ENCODE results near the gene MC4R.
"Not testable (repeated sequence)": the region's sequence is repeated elsewhere in the genome, so short reads cannot be mapped to it uniquely, and the experiment has no call there.

MC4R gene

GRCh38 chr18:60372596-60372995 lies at the start of gene MC4R:
TSS of gene MC4R (minus strand) at chr18:60372775. CDS start at chr18:60372349, 426 bp downstream.
- peak within 1 kb of the TSS in 1 of 2 donors; percentile 43 for H3K4me3 ChIP-seq (ENCODE audit: low read depth in 1 of 2, low read length in 2 of 2)
- no peaks in the 10 kb centered on the region for H3K27me3 ChIP-seq (ENCODE audit: control insufficient read depth in 1 of 2, insufficient read depth in 2 of 2, low read length in 2 of 2)

GRCh38 chr18:60422306-60422705 lies 49.7 kb upstream of the MC4R start:
- not testable (repeated sequence) for H3K36me3 ChIP-seq (ENCODE audit: control insufficient read depth in 1 of 2, insufficient read depth in 2 of 2, low read length in 2 of 2); H3K27me3 ChIP-seq (ENCODE audit: control insufficient read depth in 1 of 2, insufficient read depth in 2 of 2, low read length in 2 of 2)

More at GRCh38 chr18:60372596-60372995, at the start of gene MC4R:
- Histone ChIP-seq H3K4me1 (ENCODE audit: control insufficient read depth in 1 of 2, insufficient read depth in 2 of 2, low read length in 2 of 2) (no peaks in the 10 kb centered on the region), H3K27ac (ENCODE audit: low read depth, low read length) (no peak within 1 kb of the TSS), H3K36me3 (ENCODE audit: control insufficient read depth in 1 of 2, insufficient read depth in 2 of 2, low read length in 2 of 2) (no peaks in the 10 kb centered on the region), H3K9ac (ENCODE audit: low read depth in 1 of 2, low read length in 2 of 2) (no peak within 1 kb of the TSS), H3K9me3 (ENCODE audit: control insufficient read depth in 1 of 2, low read length in 2 of 2) (no peaks in the 10 kb centered on the region)

GRCh38 chr18:60421356-60422118 lies 49.0 kb upstream of the MC4R start:
- no peak overlapping the region for H3K9ac ChIP-seq (ENCODE audit: low read depth in 1 of 2, low read length in 2 of 2)
- no peak overlapping the region for H3K4me3 ChIP-seq (ENCODE audit: low read depth in 1 of 2, low read length in 2 of 2)
- no peaks in the 10 kb centered on the region for H3K27me3 ChIP-seq (ENCODE audit: control insufficient read depth in 1 of 2, insufficient read depth in 2 of 2, low read length in 2 of 2)
- H3K27ac ChIP-seq (ENCODE audit: low read depth, low read length) = no peak overlapping the region
- H3K36me3 ChIP-seq (ENCODE audit: control insufficient read depth in 1 of 2, insufficient read depth in 2 of 2, low read length in 2 of 2) = no peaks in the 10 kb centered on the region
- H3K9me3 ChIP-seq (ENCODE audit: control insufficient read depth in 1 of 2, low read length in 2 of 2) = no peaks in the 10 kb centered on the region
- no peaks in the 10 kb centered on the region for H3K4me1 ChIP-seq (ENCODE audit: control insufficient read depth in 1 of 2, insufficient read depth in 2 of 2, low read length in 2 of 2)

More at GRCh38 chr18:60422306-60422705, 49.7 kb upstream of the MC4R start:
- H3K4me3 ChIP-seq (ENCODE audit: low read depth in 1 of 2, low read length in 2 of 2); H3K9ac ChIP-seq (ENCODE audit: low read depth in 1 of 2, low read length in 2 of 2); H3K4me1 ChIP-seq (ENCODE audit: control insufficient read depth in 1 of 2, insufficient read depth in 2 of 2, low read length in 2 of 2); H3K27ac ChIP-seq (ENCODE audit: low read depth, low read length); H3K9me3 ChIP-seq (ENCODE audit: control insufficient read depth in 1 of 2, low read length in 2 of 2): not testable (repeated sequence)

GRCh38 chr18:60417946-60418345 lies 45.4 kb upstream of the MC4R start:
- H3K36me3 ChIP-seq (ENCODE audit: control insufficient read depth in 1 of 2, insufficient read depth in 2 of 2, low read length in 2 of 2) = no peaks in the 10 kb centered on the region
- H3K4me1 ChIP-seq (ENCODE audit: control insufficient read depth in 1 of 2, insufficient read depth in 2 of 2, low read length in 2 of 2) = no peaks in the 10 kb centered on the region
- no peak overlapping the region for H3K9ac ChIP-seq (ENCODE audit: low read depth in 1 of 2, low read length in 2 of 2)
- no peak overlapping the region for H3K4me3 ChIP-seq (ENCODE audit: low read depth in 1 of 2, low read length in 2 of 2)
- no peaks in the 10 kb centered on the region for H3K27me3 ChIP-seq (ENCODE audit: control insufficient read depth in 1 of 2, insufficient read depth in 2 of 2, low read length in 2 of 2)
- no peaks in the 10 kb centered on the region for H3K9me3 ChIP-seq (ENCODE audit: control insufficient read depth in 1 of 2, low read length in 2 of 2)
- no peak overlapping the region for H3K27ac ChIP-seq (ENCODE audit: low read depth, low read length)

GRCh38 chr18:60413944-60414547 lies 41.5 kb upstream of the MC4R start:
- H3K36me3 ChIP-seq (ENCODE audit: control insufficient read depth in 1 of 2, insufficient read depth in 2 of 2, low read length in 2 of 2) = no peaks in the 10 kb centered on the region
- H3K27ac ChIP-seq (ENCODE audit: low read depth, low read length) = no peak overlapping the region
- no peaks in the 10 kb centered on the region for H3K27me3 ChIP-seq (ENCODE audit: control insufficient read depth in 1 of 2, insufficient read depth in 2 of 2, low read length in 2 of 2)

GRCh38 chr18:60411715-60412114 lies 39.1 kb upstream of the MC4R start:
- no peaks in the 10 kb centered on the region for H3K36me3 ChIP-seq (ENCODE audit: control insufficient read depth in 1 of 2, insufficient read depth in 2 of 2, low read length in 2 of 2)
- H3K9me3 ChIP-seq (ENCODE audit: control insufficient read depth in 1 of 2, low read length in 2 of 2) = no peaks in the 10 kb centered on the region
- no peaks in the 10 kb centered on the region for H3K4me1 ChIP-seq (ENCODE audit: control insufficient read depth in 1 of 2, insufficient read depth in 2 of 2, low read length in 2 of 2)
- H3K27ac ChIP-seq (ENCODE audit: low read depth, low read length) = no peak overlapping the region
- H3K9ac ChIP-seq (ENCODE audit: low read depth in 1 of 2, low read length in 2 of 2) = no peak overlapping the region
- no peaks in the 10 kb centered on the region for H3K27me3 ChIP-seq (ENCODE audit: control insufficient read depth in 1 of 2, insufficient read depth in 2 of 2, low read length in 2 of 2)
- no peak overlapping the region for H3K4me3 ChIP-seq (ENCODE audit: low read depth in 1 of 2, low read length in 2 of 2)

More at GRCh38 chr18:60413944-60414547, 41.5 kb upstream of the MC4R start:
- Histone ChIP-seq H3K4me1 (ENCODE audit: control insufficient read depth in 1 of 2, insufficient read depth in 2 of 2, low read length in 2 of 2) (no peaks in the 10 kb centered on the region), H3K9me3 (ENCODE audit: control insufficient read depth in 1 of 2, low read length in 2 of 2) (no peaks in the 10 kb centered on the region), H3K9ac (ENCODE audit: low read depth in 1 of 2, low read length in 2 of 2) (no peak overlapping the region), H3K4me3 (ENCODE audit: low read depth in 1 of 2, low read length in 2 of 2) (no peak overlapping the region)

- no peaks in the 10 kb centered on the region for H3K36me3 ChIP-seq (ENCODE audit: control insufficient read depth in 1 of 2, insufficient read depth in 2 of 2, low read length in 2 of 2)
- no peaks in the 10 kb centered on the region for H3K9me3 ChIP-seq (ENCODE audit: control insufficient read depth in 1 of 2, low read length in 2 of 2)
- no peak overlapping the region for H3K27ac ChIP-seq (ENCODE audit: low read depth, low read length)
- no peaks in the 10 kb centered on the region for H3K4me1 ChIP-seq (ENCODE audit: control insufficient read depth in 1 of 2, insufficient read depth in 2 of 2, low read length in 2 of 2)
- H3K27me3 ChIP-seq (ENCODE audit: control insufficient read depth in 1 of 2, insufficient read depth in 2 of 2, low read length in 2 of 2) = no peaks in the 10 kb centered on the region
- H3K4me3 ChIP-seq (ENCODE audit: low read depth in 1 of 2, low read length in 2 of 2) = no peak overlapping the region
- H3K9ac ChIP-seq (ENCODE audit: low read depth in 1 of 2, low read length in 2 of 2) = no peak overlapping the region
Observed at GRCh38 chr18:60406721-60407120, 34.1 kb upstream of the MC4R start.

GRCh38 chr18:60404486-60405085 lies 32.0 kb upstream of the MC4R start:
- H3K27me3 ChIP-seq (ENCODE audit: control insufficient read depth in 1 of 2, insufficient read depth in 2 of 2, low read length in 2 of 2) = no peaks in the 10 kb centered on the region
- H3K4me1 ChIP-seq (ENCODE audit: control insufficient read depth in 1 of 2, insufficient read depth in 2 of 2, low read length in 2 of 2) = no peaks in the 10 kb centered on the region
- H3K9me3 ChIP-seq (ENCODE audit: control insufficient read depth in 1 of 2, low read length in 2 of 2) = no peaks in the 10 kb centered on the region
- no peaks in the 10 kb centered on the region for H3K36me3 ChIP-seq (ENCODE audit: control insufficient read depth in 1 of 2, insufficient read depth in 2 of 2, low read length in 2 of 2)
- no peak overlapping the region for H3K27ac ChIP-seq (ENCODE audit: low read depth, low read length)
- H3K9ac ChIP-seq (ENCODE audit: low read depth in 1 of 2, low read length in 2 of 2) = no peak overlapping the region
- no peak overlapping the region for H3K4me3 ChIP-seq (ENCODE audit: low read depth in 1 of 2, low read length in 2 of 2)

- H3K36me3 ChIP-seq (ENCODE audit: control insufficient read depth in 1 of 2, insufficient read depth in 2 of 2, low read length in 2 of 2) = no peaks in the 10 kb centered on the region
Observed at GRCh38 chr18:60401346-60401745, 28.8 kb upstream of the MC4R start.

GRCh38 chr18:60391571-60392226 lies 19.1 kb upstream of the MC4R start:
- Histone ChIP-seq H3K9me3 (ENCODE audit: control insufficient read depth in 1 of 2, low read length in 2 of 2) (no peaks in the 10 kb centered on the region), H3K27ac (ENCODE audit: low read depth, low read length) (no peak overlapping the region), H3K36me3 (ENCODE audit: control insufficient read depth in 1 of 2, insufficient read depth in 2 of 2, low read length in 2 of 2) (no peaks in the 10 kb centered on the region), H3K4me1 (ENCODE audit: control insufficient read depth in 1 of 2, insufficient read depth in 2 of 2, low read length in 2 of 2) (no peaks in the 10 kb centered on the region), H3K4me3 (ENCODE audit: low read depth in 1 of 2, low read length in 2 of 2) (no peak overlapping the region), H3K27me3 (ENCODE audit: control insufficient read depth in 1 of 2, insufficient read depth in 2 of 2, low read length in 2 of 2) (no peaks in the 10 kb centered on the region), H3K9ac (ENCODE audit: low read depth in 1 of 2, low read length in 2 of 2) (no peak overlapping the region)

More at GRCh38 chr18:60401346-60401745, 28.8 kb upstream of the MC4R start:
- Histone ChIP-seq H3K4me1 (ENCODE audit: control insufficient read depth in 1 of 2, insufficient read depth in 2 of 2, low read length in 2 of 2) (no peaks in the 10 kb centered on the region), H3K9me3 (ENCODE audit: control insufficient read depth in 1 of 2, low read length in 2 of 2) (no peaks in the 10 kb centered on the region), H3K27me3 (ENCODE audit: control insufficient read depth in 1 of 2, insufficient read depth in 2 of 2, low read length in 2 of 2) (no peaks in the 10 kb centered on the region), H3K27ac (ENCODE audit: low read depth, low read length) (no peak overlapping the region), H3K4me3 (ENCODE audit: low read depth in 1 of 2, low read length in 2 of 2) (no peak overlapping the region), H3K9ac (ENCODE audit: low read depth in 1 of 2, low read length in 2 of 2) (no peak overlapping the region)

Measured in duodenal mucosa (tissue), 2 donors.